HL-60 (cell line): Measurements from ENCODE around the gene RNASE1.

Source experiments
- DNase-seq, 2 experiments: peaks; one replicate each; pipeline ENCODE4 v3.0.0-alpha.2; 2010 to 2020; ENCODE audit warnings: low read depth in 1 of 2, low spot score in 1 of 2
- H3K27ac ChIP-seq: fragments of 250-450 bp; sonication (Bioruptor Pico); replicated peaks from 2 replicates; pipeline ENCODE4 v1.5.1; 2020; ENCODE audit warnings: mild to moderate bottlenecking, moderate library complexity
- H3K27me3 ChIP-seq: fragments of 250-450 bp; sonication (Bioruptor Pico); 2 replicates; pipeline ENCODE4 v1.5.1; 2021; ENCODE audit warnings: mild to moderate bottlenecking, moderate library complexity; ENCODE audit not compliant: insufficient read depth, poor library complexity, severe bottlenecking
- H3K4me3 ChIP-seq: replicated peaks from 2 replicates; pipeline ENCODE4 v1.5.1; 2011; ENCODE audit warnings: mild to moderate bottlenecking, control low read depth, low read length; ENCODE audit not compliant: insufficient read depth
- GABPA ChIP-seq: IDR thresholded peaks from 2 replicates; pipeline ENCODE4 v1.6.1; 2012; ENCODE audit warnings: low read depth
- POLR2AphosphoS5 ChIP-seq: IDR thresholded peaks from 2 replicates; pipeline ENCODE4 v1.6.1; 2012; ENCODE audit warnings: low read depth
- SPI1 ChIP-seq: IDR thresholded peaks from 2 replicates; pipeline ENCODE4 v1.6.1; 2012; ENCODE audit warnings: low read depth, mild to moderate bottlenecking, borderline replicate concordance
- TF ChIP-seq, protein P1 (sequence below): IDR thresholded peaks from one replicate; pipeline ENCODE4 v1.5.1; 2011; ENCODE audit warnings: low read length, control low read depth, inconsistent platforms; ENCODE audit not compliant: insufficient read depth
- TF ChIP-seq, protein P2 (sequence below): IDR thresholded peaks from 2 replicates; pipeline ENCODE4 v1.6.1; 2012; ENCODE audit warnings: low read depth; ENCODE audit not compliant: insufficient replicate concordance

The RNASE1 gene

DNA sequence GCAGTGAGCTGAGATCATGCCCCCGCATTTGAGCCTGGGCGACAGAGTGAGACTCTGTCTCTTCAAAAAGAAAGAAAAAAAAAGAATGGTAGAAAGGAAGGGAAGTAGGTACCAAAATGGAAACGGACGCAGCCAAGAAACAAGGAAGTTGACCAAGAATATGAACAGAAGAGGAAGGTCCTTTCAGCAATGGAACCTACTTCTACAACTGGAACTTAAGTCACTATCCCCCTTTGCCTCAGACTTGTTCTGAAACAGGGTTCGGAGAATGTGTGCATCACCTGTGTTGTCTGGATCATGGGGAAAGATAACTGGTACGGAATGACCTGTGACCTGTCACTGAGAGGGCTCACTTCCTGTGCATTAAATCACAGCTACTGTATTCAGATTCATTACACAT, 43.9 kb upstream of the RNASE1 start:
- DNase-seq: peak in 1 of 2 experiments; percentile 25
- Histone ChIP-seq H3K27me3 (no peaks in the 10 kb centered on the region), H3K27ac (no peak overlapping the region; the same call in 1 of the 2 replicates), H3K4me3 (no peak overlapping the region)
- TF ChIP-seq SPI1: peak; percentile 62; the same call in 1 of the 2 replicates
- TF ChIP-seq GABPA: no peak

DNA sequence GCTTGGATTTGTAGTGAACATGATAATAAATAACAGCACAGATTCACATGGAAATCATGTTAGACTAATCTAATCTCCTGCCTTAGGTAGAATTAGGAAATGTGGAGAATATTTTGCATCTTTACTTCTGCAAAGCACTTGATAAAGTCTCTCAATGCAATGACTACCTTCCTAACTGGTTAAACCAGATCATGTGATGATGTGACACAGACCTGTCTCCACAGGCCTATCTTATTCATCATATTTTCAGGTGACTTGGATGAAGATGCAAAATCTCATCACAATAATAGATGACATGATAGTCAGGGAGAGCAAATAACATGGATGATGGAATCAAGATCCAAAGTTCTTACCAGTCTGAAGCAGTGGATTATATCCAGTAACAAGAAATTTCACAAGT, 38.5 kb upstream of the RNASE1 start:
- Histone ChIP-seq H3K4me3 (no peak overlapping the region), H3K27me3 (no peaks in the 10 kb centered on the region), H3K27ac (no peak overlapping the region)
- DNase-seq: no peak
- TF ChIP-seq GABPA: no peak
- TF ChIP-seq, protein P1, sequence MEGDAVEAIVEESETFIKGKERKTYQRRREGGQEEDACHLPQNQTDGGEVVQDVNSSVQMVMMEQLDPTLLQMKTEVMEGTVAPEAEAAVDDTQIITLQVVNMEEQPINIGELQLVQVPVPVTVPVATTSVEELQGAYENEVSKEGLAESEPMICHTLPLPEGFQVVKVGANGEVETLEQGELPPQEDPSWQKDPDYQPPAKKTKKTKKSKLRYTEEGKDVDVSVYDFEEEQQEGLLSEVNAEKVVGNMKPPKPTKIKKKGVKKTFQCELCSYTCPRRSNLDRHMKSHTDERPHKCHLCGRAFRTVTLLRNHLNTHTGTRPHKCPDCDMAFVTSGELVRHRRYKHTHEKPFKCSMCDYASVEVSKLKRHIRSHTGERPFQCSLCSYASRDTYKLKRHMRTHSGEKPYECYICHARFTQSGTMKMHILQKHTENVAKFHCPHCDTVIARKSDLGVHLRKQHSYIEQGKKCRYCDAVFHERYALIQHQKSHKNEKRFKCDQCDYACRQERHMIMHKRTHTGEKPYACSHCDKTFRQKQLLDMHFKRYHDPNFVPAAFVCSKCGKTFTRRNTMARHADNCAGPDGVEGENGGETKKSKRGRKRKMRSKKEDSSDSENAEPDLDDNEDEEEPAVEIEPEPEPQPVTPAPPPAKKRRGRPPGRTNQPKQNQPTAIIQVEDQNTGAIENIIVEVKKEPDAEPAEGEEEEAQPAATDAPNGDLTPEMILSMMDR: no peak
- TF ChIP-seq, protein P2, sequence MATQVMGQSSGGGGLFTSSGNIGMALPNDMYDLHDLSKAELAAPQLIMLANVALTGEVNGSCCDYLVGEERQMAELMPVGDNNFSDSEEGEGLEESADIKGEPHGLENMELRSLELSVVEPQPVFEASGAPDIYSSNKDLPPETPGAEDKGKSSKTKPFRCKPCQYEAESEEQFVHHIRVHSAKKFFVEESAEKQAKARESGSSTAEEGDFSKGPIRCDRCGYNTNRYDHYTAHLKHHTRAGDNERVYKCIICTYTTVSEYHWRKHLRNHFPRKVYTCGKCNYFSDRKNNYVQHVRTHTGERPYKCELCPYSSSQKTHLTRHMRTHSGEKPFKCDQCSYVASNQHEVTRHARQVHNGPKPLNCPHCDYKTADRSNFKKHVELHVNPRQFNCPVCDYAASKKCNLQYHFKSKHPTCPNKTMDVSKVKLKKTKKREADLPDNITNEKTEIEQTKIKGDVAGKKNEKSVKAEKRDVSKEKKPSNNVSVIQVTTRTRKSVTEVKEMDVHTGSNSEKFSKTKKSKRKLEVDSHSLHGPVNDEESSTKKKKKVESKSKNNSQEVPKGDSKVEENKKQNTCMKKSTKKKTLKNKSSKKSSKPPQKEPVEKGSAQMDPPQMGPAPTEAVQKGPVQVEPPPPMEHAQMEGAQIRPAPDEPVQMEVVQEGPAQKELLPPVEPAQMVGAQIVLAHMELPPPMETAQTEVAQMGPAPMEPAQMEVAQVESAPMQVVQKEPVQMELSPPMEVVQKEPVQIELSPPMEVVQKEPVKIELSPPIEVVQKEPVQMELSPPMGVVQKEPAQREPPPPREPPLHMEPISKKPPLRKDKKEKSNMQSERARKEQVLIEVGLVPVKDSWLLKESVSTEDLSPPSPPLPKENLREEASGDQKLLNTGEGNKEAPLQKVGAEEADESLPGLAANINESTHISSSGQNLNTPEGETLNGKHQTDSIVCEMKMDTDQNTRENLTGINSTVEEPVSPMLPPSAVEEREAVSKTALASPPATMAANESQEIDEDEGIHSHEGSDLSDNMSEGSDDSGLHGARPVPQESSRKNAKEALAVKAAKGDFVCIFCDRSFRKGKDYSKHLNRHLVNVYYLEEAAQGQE: no peak
- no peak for TF ChIP-seq SPI1
- no peak for TF ChIP-seq POLR2AphosphoS5

DNA sequence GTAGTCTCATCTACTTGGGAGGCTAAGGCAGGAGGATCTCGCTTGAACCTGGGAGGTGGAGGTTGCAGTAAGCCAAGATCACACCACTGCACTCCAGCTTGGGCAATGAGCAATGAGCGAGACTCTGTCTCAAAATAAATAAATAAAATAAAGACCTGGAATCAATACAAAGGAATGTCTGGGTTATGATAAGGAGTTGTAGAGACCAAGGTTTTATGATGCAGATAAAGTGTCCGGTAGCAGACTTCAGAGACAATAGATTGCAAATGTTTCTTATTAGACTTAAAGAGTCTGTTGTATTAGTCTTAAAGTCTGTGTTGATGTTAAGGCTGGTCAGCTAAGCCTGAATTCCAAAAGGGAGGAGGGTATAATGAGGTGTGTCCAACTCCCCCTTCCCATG, 35.2 kb upstream of the RNASE1 start:
- TF ChIP-seq, protein P1: no peak
- TF ChIP-seq, protein P2: no peak
- no peak for TF ChIP-seq SPI1
- TF ChIP-seq POLR2AphosphoS5: no peak
- no peak for TF ChIP-seq GABPA
- no peak overlapping the region for H3K27ac ChIP-seq
- DNase-seq: no peak
- no peaks in the 10 kb centered on the region for H3K27me3 ChIP-seq
- H3K4me3 ChIP-seq: no peak overlapping the region

DNA sequence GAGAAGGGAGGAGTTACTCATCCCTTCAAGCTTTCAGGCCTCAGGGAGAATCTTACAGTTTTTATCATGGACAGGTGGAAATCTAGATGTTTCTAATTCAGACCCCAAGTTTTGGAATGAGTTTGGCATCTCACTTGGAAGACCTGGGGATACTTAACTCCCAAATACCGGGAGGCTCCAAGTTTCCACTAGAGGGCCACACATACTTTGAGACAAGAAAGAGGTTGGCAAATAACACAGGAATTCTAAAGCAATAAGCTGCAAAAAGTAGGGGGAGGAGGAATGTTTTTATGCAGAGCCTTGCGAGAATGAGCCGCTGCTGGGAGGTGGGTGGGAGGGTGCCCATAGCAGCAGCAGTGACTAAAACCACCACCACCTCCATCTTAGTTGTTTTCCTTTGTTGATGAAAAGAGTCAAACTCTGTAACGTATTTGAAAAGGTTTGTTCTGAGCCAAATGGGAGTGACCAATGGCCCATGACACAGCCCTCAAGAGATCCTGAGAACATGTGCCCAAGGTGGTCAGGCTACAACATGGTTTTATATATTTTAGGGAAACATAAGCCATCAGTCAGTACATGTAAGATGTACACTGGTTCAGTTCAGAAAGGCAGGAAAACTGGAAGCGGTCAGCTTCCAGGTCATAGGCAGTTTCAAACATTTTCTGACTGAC, 34.2 kb upstream of the RNASE1 start:
- Histone ChIP-seq H3K4me3 (no peak overlapping the region), H3K27me3 (no peaks in the 10 kb centered on the region), H3K27ac (no peak overlapping the region)
- DNase-seq: no peak
- no peak for TF ChIP-seq GABPA
- no peak for TF ChIP-seq SPI1

DNA sequence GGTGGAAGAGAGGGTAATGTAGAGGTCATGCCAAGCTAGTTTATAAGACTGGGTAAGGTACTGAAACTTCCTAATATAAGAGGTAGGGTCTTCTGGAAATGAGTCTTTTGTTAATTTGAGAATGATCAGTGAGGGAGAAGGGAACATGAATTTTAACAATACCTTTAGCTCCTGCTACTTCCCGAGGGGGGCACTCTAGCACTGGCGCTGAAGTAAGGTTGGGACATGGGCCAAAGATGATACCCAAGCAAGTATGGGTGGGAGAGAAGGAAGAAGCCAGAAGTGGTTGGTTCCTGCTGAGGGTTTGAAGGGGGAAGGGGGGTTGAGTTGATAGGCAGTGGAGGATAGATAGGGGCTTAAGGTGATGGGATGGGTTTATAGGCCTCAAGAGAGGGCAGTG, 32.3 kb upstream of the RNASE1 start:
- TF ChIP-seq SPI1 (no peak), POLR2AphosphoS5 (no peak), GABPA (no peak)
- TF ChIP-seq, protein P2: no peak
- TF ChIP-seq, protein P1: no peak
- DNase-seq: no peak
- H3K4me3 ChIP-seq: no peak overlapping the region
- no peak overlapping the region for H3K27ac ChIP-seq
- H3K27me3 ChIP-seq: no peaks in the 10 kb centered on the region
